ENCODE data around the gene BTBD17.

GRCh38 chr17:74336307-74336706, 25.4 kb downstream of the BTBD17 start:
- no peak for TF ChIP-seq EZH2phosphoT487 (conservative IDR thresholded peaks at IDR 0.05; ENCODE audit: low read length)
- TF ChIP-seq CTCF (IDR thresholded peaks at IDR 0.05; ENCODE audit: insufficient read depth, low read length, poor library complexity, severe bottlenecking): no peak

Measured in SU-DHL-6 (cell line).